GM12874 (cell line): ENCODE measurements around the gene DUSP22.

Experiments used
- TF ChIP-seq, protein P1 (sequence below): IDR thresholded peaks from 2 replicates; pipeline ENCODE4 v1.5.1; 2011; ENCODE audit warnings: low read depth, mild to moderate bottlenecking, control low read depth, low read length, moderate library complexity; ENCODE audit not compliant: insufficient read depth

Gene DUSP22

DNA sequence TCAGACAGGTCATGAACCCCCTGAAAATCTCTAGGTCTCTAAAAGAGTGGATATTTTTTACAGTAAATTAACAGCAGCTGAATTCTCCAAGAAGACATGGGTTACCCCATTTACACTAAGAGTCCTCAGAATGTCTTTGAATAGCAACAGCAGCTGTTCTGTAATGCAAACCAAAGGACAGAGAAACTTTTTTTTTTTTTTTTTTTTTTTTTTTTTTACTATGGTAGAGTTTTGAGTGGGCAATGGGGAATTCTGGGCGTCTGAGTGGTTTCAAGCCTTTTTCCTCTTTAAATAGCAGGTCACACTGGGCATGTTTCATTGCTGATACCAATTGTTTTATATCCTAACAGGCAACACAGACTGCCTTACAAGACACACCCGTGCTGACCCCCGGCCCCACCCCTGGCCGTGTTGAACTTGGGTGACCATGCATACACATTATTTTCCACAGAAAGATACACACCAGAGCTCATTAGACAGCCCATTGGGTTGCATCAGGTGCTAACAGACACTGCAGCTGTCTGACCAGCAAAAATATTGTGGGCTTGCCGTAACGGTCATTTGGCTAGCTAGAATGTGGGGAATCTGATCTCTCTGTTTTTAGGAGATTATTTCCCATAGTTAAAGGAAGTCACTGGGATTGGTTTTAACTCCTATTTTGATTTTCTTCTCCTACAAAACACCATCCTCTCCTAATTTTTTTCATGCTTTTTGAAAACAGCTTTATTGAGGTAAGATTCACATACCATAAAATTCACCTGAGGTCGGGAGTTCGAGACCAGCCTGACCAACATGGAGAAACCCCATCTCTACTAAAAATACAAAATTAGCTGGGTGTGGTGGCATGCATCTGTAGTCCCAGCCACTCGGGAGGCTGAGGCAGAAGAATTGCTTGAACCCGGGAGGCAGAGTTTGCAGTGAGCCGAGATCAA is 72.6 kb downstream of the DUSP22 start:
- TF ChIP-seq, protein P1, sequence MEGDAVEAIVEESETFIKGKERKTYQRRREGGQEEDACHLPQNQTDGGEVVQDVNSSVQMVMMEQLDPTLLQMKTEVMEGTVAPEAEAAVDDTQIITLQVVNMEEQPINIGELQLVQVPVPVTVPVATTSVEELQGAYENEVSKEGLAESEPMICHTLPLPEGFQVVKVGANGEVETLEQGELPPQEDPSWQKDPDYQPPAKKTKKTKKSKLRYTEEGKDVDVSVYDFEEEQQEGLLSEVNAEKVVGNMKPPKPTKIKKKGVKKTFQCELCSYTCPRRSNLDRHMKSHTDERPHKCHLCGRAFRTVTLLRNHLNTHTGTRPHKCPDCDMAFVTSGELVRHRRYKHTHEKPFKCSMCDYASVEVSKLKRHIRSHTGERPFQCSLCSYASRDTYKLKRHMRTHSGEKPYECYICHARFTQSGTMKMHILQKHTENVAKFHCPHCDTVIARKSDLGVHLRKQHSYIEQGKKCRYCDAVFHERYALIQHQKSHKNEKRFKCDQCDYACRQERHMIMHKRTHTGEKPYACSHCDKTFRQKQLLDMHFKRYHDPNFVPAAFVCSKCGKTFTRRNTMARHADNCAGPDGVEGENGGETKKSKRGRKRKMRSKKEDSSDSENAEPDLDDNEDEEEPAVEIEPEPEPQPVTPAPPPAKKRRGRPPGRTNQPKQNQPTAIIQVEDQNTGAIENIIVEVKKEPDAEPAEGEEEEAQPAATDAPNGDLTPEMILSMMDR: no peak

DNA sequence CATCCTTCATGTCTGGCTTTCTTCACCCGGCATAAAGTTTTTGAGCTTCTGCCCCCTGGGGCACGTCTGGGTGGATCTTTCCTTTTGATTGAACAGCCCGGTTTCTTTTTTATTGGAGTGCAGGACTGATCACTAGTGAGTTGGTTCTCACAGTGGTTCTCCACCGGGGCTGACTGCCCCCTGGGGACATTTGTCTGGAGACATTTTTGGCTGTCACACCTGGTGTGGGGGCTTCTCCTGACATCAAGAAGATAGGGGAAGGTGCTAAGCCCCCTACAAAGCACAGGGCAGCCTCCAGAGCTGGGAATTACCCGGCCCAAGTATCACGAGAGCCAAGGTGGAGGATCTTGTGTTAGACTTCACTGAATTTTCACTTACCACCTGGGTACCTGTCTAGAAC is 73.5 kb downstream of the DUSP22 start:
- TF ChIP-seq, protein P1: no peak

DNA sequence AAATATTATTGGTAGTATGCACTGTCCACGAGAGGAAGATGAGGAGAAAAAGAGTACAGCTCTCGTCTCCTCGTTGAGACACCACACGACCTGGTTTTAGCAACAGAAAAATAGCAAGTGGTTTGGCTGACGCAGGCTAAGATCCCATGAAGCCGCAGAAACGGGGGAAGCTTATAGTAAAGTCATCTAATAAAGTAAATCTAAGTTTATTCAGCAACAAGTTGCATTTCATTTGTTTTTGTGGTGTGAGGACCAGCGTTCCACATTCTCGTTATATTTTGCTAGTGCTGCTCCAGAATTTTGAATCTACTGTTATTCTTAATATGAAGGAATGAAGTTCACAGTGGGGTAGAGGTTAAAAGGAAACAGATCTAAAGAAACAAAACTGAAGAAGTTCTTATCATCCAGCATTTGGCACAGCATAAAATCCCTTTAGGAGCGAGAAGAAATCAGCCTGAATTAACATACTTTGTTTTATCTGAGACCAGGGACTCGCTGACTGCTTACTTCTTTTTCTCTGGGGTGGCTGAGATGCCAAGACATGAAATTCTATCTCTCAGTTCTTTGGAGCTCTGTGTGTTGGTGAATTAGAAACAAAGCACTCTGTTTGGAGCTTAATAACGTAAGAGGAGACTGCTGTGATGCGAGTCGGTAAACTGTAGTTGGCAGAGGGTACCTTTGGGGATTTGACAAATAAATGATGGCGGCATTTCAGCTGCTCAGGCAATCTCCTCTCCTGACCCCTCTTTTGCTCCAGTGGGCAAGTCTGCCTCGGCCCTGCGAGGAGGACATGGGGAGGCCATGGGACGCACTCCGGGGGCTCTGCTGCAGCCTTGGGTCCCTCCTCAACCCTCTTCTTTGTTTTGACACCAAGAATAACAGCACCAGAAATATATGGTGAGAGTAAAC is 74.4 kb downstream of the DUSP22 start:
- TF ChIP-seq, protein P1: no peak

DNA sequence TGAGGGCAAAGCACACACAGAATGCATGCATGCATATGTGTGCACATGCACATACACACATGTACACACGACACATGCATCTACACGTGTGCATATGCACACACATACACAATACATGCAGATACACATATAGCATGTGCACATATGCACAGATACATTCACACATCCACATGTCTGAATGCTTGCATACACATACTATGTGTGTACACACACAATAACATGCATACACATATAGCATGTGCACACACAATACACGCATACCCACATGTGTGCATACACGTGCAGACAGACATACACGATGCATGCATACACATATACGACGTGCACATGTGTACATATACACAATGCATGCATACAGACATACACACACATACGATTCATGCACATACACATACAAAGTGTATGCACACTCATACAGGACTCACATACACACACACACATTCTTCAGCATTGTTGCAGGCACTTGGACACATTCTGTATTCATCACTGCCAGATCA is 75.1 kb downstream of the DUSP22 start:
- TF ChIP-seq, protein P1: no peak

DNA sequence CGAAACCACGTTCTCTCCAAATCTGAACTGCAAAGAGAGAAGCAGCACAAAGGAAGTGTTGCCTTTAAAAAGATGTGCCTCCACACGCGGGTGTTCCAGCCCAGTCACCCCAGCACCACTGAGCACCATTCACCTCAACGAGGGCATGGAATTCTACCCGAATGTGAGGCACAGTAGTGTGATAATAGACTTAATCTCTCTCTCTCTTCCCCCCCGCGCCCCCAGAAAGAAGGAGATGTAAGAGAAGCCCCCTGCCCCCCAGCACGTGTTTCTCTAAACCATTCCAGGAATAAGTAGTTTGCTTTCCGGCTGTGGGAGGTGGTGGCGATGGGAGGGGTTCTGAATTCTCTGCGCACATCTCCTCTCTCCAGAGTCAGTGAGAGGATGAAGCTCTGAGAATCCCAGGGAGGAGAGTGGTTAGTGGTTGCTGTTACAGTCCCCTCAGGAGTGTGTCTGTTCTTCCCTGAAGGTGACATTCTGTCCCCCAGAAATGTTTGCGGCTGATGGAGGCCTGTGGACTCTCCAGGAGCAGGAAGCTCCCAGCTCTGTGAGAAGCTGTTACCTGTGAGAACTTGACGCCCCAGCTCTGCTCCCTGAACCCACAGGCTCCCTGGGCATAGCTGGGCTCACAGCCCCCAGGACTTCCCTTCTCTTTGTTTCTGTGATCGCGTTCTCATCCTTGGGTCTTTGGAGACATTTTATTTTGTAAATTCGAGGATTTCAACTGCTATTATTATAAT is 75.8 kb downstream of the DUSP22 start:
- TF ChIP-seq, protein P1: no peak

DNA sequence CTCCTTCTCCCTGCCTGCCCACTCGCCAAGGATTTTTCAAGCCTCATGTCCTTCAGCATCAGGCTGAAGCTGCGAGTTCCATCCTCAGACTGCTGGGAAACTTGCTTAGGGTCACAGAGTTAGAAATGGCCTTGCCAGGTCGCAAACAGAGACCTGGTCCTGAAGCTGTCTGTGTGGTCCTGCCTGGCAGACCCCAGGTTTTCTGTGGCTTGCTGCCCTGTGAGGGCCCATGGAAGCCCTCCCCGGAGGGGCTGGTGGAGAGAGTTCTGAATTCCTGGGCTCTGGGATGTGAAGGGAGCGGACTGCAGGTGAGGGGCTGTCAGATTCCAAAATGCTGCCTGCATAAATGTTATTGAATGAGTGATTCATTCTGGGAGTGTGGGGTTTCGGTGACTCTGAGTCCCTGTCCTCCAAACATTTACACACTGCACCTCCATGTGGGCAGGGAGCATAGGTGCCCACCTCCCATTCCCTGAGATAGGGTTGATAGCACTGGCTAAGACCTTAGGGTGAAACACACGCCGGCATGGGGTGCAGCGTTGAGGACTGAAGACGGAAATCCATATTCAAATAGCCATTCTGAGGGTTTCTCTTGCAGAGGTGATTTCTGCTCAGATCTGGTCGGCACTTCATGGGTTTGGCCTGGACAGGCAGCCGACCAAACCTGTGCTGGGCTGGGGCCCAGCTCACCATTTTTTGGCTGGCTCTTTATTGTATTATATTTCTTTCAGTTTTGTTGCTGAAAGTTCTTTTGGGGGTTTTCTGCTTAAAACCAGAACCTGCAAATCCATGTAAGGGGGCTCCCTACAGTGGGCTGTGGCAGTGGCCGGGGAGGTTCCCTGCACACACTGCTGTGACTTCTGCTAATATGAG is 77.5 kb downstream of the DUSP22 start:
- TF ChIP-seq, protein P1: no peak
